Tibial artery (tissue), 4 donors: Measurements from ENCODE around the gene WDR27.

Experiments
- DNase-seq, 2 donors: peaks; one replicate each; pipeline ENCODE4 v3.0.0-alpha.2; 2019
- H3K27ac ChIP-seq, 2 donors: fragments of 200-600 bp; sonication (generic) in 1 of 2; 1 replicate in 1 of 2; 2 replicates in 1 of 2; pipeline ENCODE4 v1.5.1; 2018 to 2019; ENCODE audit warnings: mild to moderate bottlenecking in 1 of 2
- H3K27me3 ChIP-seq, 2 donors: fragments of 200-600 bp; sonication (generic) in 1 of 2; one replicate each; pipeline versions ENCODE4 v1.5.1 to v1.6.0; 2016 to 2019
- H3K36me3 ChIP-seq, 3 donors: fragments of 200-600 bp; sonication (generic) in 2 of 3; one replicate each; pipeline ENCODE4 v1.5.1; 2016 to 2019; ENCODE audit warnings: mild to moderate bottlenecking in 2 of 3
- H3K4me1 ChIP-seq, 4 donors: fragments of 200-600 bp; sonication (generic) in 2 of 4; 1 replicate in 3 of 4; 2 replicates in 1 of 4; pipeline ENCODE4 v1.5.1; 2016 to 2019
- H3K4me3 ChIP-seq, 2 donors: fragments of 200-600 bp; sonication (generic) in 1 of 2; 1 replicate in 1 of 2; 2 replicates in 1 of 2; pipeline ENCODE4 v1.5.1; 2018 to 2019; ENCODE audit warnings: mild to moderate bottlenecking in 2 of 2
- H3K9me3 ChIP-seq, 3 donors: fragments of 200-600 bp; sonication (generic) in 1 of 3; one replicate each; pipeline ENCODE4 v1.5.1; 2016 to 2019
- intact Hi-C: fragments of 100-400 bp; cut with DNase I; formaldehyde crosslinking; loops from one replicate; pipeline ENCODE4 v1.15.0; 2023; ENCODE audit warnings: low total_unique reads
- TF ChIP-seq, protein P1 (sequence below), 2 experiments: fragments of 200-600 bp in 1 of 2; fragments of 450-650 bp in 1 of 2; IDR thresholded peaks; one replicate each; pipeline ENCODE4 v1.5.1; 2017 to 2019; ENCODE audit warnings: antibody characterized with exemption in 2 of 2, mild to moderate bottlenecking in 1 of 2, moderate library complexity in 1 of 2

WDR27 gene

DNA sequence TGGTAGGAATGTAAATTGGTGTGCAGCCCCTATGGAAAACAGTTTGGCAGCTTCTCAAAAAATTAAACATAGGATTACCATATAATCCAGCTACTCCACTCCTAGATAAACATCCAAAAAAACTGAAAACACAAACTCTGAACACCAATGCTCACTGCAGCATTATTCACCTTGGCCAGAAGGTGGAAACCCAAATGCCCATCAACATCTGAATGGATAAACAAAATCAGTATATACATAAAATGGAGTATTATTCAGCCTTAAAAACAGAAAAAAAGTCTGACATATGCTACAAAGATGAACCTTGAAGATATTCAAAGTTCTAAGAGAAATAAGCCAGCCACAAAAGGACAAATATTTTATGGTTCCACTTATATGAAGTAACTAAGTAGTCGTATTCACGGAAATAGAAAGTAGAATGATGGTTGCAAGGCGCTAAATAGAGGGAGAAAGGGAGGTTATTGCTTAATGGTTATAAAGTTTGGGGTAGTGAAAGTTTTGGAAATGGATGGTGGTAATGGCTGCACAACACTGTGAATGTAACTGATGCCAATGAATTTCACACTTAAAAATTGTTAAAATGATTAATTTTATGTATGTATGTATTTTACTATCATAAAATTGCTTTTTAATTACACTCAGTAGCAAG, 18.5 kb upstream of the WDR27 start:
- TF ChIP-seq, protein P1, sequence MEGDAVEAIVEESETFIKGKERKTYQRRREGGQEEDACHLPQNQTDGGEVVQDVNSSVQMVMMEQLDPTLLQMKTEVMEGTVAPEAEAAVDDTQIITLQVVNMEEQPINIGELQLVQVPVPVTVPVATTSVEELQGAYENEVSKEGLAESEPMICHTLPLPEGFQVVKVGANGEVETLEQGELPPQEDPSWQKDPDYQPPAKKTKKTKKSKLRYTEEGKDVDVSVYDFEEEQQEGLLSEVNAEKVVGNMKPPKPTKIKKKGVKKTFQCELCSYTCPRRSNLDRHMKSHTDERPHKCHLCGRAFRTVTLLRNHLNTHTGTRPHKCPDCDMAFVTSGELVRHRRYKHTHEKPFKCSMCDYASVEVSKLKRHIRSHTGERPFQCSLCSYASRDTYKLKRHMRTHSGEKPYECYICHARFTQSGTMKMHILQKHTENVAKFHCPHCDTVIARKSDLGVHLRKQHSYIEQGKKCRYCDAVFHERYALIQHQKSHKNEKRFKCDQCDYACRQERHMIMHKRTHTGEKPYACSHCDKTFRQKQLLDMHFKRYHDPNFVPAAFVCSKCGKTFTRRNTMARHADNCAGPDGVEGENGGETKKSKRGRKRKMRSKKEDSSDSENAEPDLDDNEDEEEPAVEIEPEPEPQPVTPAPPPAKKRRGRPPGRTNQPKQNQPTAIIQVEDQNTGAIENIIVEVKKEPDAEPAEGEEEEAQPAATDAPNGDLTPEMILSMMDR (IDR thresholded peaks at IDR 0.05), result no peak
- H3K27me3 ChIP-seq, result no peaks in the 10 kb centered on the region
- intact Hi-C loops, result loop anchor here (10.0 kb wide), 1 partner anchor 834 kb away; the partner anchor contains the start of genes PSMB1 and TBP
- DNase-seq, result no peak
- H3K27ac ChIP-seq, result no peak overlapping the region
- peaks cover 6 to 21% (median 19%) of the 10 kb centered on the region in 3 donors for H3K36me3 ChIP-seq
- peaks cover 0 to 29% (median 13%) of the 10 kb centered on the region in 4 donors for H3K4me1 ChIP-seq
- no peaks in the 10 kb centered on the region for H3K9me3 ChIP-seq
- H3K4me3 ChIP-seq, result no peak overlapping the region

DNA sequence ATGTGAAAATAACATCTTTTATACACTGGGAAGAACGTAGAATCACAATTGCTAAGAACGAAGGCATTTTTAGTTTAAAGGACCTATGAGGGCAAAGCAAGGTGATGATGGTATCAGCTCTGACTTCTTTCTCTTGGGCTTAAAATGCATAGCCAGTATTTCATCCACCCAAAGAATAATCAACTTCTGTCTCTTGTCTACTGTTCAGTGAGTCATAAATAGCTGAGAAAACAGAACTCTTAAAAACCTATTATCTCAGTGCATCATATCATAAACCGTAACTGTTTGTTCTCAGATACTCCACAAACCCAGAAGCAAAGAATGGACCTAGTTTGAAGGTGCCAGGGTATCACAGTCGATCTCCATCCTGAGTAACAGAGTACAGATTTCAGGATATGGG, 17.3 kb upstream of the WDR27 start:
- TF ChIP-seq, protein P1 (IDR thresholded peaks at IDR 0.05), result no peak
- intact Hi-C loops, result no loop called here

DNA sequence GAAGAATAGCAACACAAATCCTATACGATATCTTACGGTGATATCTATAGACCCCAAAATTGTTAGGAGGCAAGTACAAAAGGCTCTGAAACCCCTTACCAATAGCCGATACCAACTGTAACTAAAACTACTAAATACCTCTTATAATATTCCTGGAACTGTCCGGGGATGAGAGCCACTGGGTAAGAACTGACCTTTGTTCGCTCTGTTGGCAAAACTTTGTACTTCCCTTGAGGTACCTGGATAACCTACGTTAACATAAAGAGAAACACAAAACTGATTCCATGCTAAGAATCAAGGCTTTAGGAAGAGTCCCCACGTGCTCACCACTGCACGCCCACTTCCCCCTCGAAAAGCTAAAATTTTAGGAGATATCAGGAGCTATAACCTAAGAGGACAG, 12.8 kb upstream of the WDR27 start:
- peaks cover 45 to 65% (median 60%) of the 10 kb centered on the region in 3 donors for H3K36me3 ChIP-seq
- TF ChIP-seq, protein P1 (IDR thresholded peaks at IDR 0.05), result no peak
- no peaks in the 10 kb centered on the region for H3K27me3 ChIP-seq
- H3K4me1 ChIP-seq, result no peaks in the 10 kb centered on the region
- H3K27ac ChIP-seq, result no peak overlapping the region
- no peaks in the 10 kb centered on the region for H3K9me3 ChIP-seq
- DNase-seq, result no peak
- intact Hi-C loops, result no loop called here
- no peak overlapping the region for H3K4me3 ChIP-seq

More for the DNA sequence above, 17.3 kb upstream of the WDR27 start:
- Histone ChIP-seq H3K9me3 (no peaks in the 10 kb centered on the region), H3K4me1 (peaks cover 0 to 24% (median 12%) of the 10 kb centered on the region in 4 donors), H3K27me3 (no peaks in the 10 kb centered on the region), H3K27ac (no peak overlapping the region), H3K4me3 (no peak overlapping the region), H3K36me3 (peaks cover 18 to 33% (median 31%) of the 10 kb centered on the region in 3 donors)
- no peak for DNase-seq

DNA sequence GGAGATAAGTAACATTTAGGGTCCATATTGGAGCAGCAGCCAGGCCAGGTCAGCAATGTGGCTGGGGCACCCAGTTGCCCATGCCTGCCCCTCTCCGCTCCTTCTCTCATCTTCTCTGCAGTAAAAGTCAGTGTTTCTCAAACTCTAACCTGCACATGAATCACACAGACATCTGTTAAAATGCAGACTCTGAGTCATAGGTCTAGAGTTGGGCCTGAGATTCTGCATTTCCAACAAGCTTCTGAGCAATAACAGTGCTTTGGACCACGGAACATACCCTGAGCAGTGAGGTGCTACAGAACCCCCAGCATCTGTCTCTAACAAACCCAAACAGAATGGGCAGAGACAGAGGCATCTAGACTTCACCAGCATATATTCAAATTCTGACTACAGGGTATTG, 12.3 kb upstream of the WDR27 start:
- H3K36me3 ChIP-seq, result peaks cover 49 to 67% (median 60%) of the 10 kb centered on the region in 3 donors
- H3K4me1 ChIP-seq, result no peaks in the 10 kb centered on the region
- no peak overlapping the region for H3K4me3 ChIP-seq
- intact Hi-C loops, result no loop called here
- no peaks in the 10 kb centered on the region for H3K27me3 ChIP-seq
- H3K9me3 ChIP-seq, result no peaks in the 10 kb centered on the region
- TF ChIP-seq, protein P1 (IDR thresholded peaks at IDR 0.05), result no peak
- no peak for DNase-seq
- H3K27ac ChIP-seq, result no peak overlapping the region

DNA sequence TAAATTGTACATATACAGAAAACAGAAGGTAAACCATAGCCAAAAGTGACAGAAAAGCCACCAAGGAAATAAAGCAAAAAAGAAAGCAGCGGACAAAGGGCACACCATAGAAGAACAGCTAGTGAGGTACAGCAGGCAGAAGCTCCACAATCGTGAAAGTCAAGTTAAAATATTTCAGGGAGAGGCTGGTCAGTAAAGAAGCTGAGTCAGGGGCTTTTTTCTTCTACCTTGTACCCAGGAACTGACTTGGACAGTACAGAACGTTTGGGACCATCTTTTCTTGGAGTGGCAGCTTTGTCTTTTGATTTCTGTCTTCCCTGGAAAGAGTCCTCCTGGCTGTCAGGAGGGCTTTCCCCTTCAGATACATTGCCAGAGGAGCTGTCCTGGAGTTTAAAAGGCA, 8.2 kb upstream of the WDR27 start:
- TF ChIP-seq, protein P1 (IDR thresholded peaks at IDR 0.05), result no peak
- intact Hi-C loops, result no loop called here

More for the DNA sequence above, 8.2 kb upstream of the WDR27 start:
- DNase-seq, result no peak
- Histone ChIP-seq H3K9me3 (no peaks in the 10 kb centered on the region), H3K27me3 (no peaks in the 10 kb centered on the region), H3K36me3 (peaks cover 37 to 55% (median 53%) of the 10 kb centered on the region in 3 donors), H3K4me3 (no peak overlapping the region), H3K4me1 (peaks cover 0 to 1% (median 0%) of the 10 kb centered on the region in 4 donors), H3K27ac (no peak overlapping the region)
